ENCODE measurements around the gene RBM18. TPM values are rescaled to one million over a fixed set of nuclear protein-coding genes. Genes with fewer than 3 reads are reported as not detected.

Gene RBM18
- total RNA-seq, 4 donors from 2014 or later = 4.6 to 31.8 (median 18.7) TPM

- TF ChIP-seq POLR2A (IDR thresholded peaks at IDR 0.05) (no peak), CTCF (IDR thresholded peaks at IDR 0.05) (no peak)
- DNase-seq = no peak
- Histone ChIP-seq H3K27ac (no peak overlapping the region), H3K9me3 (no peaks in the 10 kb centered on the region), H3K4me3 (no peak overlapping the region), H3K36me3 (no peaks in the 10 kb centered on the region), H3K4me1 (no peaks in the 10 kb centered on the region), H3K27me3 (no peaks in the 10 kb centered on the region)
- intact Hi-C loops (cut with DNase I; ENCODE audit: low total_unique reads) = no loop called here
These were observed 63.0 kb downstream of the RBM18 start for GRCh38 chr9:122201641-122202040.

- Histone ChIP-seq H3K4me3 (no peak overlapping the region), H3K36me3 (no peaks in the 10 kb centered on the region), H3K27me3 (no peaks in the 10 kb centered on the region), H3K4me1 (no peaks in the 10 kb centered on the region), H3K9me3 (no peaks in the 10 kb centered on the region), H3K27ac (no peak overlapping the region)
- intact Hi-C loops (cut with DNase I; ENCODE audit: low total_unique reads) = no loop called here
- no peak for DNase-seq
- no peak for TF ChIP-seq CTCF (IDR thresholded peaks at IDR 0.05)
These were observed 63.6 kb downstream of the RBM18 start for GRCh38 chr9:122200960-122201595.

- Histone ChIP-seq H3K9me3 (no peaks in the 10 kb centered on the region), H3K4me3 (no peak overlapping the region), H3K36me3 (no peaks in the 10 kb centered on the region), H3K27me3 (no peaks in the 10 kb centered on the region), H3K4me1 (no peaks in the 10 kb centered on the region), H3K27ac (no peak overlapping the region)
- DNase-seq = no peak
- TF ChIP-seq POLR2A (IDR thresholded peaks at IDR 0.05) (no peak), CTCF (IDR thresholded peaks at IDR 0.05) (no peak)
- intact Hi-C loops (cut with DNase I; ENCODE audit: low total_unique reads) = no loop called here
These were observed 66.8 kb downstream of the RBM18 start for GRCh38 chr9:122197882-122198281.

- Histone ChIP-seq H3K27me3 (no peaks in the 10 kb centered on the region), H3K4me1 (no peaks in the 10 kb centered on the region), H3K4me3 (no peak overlapping the region), H3K9me3 (no peaks in the 10 kb centered on the region), H3K36me3 (no peaks in the 10 kb centered on the region), H3K27ac (no peak overlapping the region)
- DNase-seq = no peak
- intact Hi-C loops (cut with DNase I; ENCODE audit: low total_unique reads) = no loop called here
- TF ChIP-seq POLR2A (IDR thresholded peaks at IDR 0.05) (no peak), CTCF (IDR thresholded peaks at IDR 0.05) (no peak)
These were observed 67.2 kb downstream of the RBM18 start for GRCh38 chr9:122197426-122197825.

GRCh38 chr9:122195875-122196274 is 68.8 kb downstream of the RBM18 start:
- no peaks in the 10 kb centered on the region for H3K9me3 ChIP-seq
- H3K27ac ChIP-seq = no peak overlapping the region
- H3K4me1 ChIP-seq = no peaks in the 10 kb centered on the region
- intact Hi-C loops (cut with DNase I; ENCODE audit: low total_unique reads) = no loop called here
- no peak for DNase-seq
- H3K36me3 ChIP-seq = no peaks in the 10 kb centered on the region
- TF ChIP-seq POLR2A (IDR thresholded peaks at IDR 0.05) (no peak), CTCF (IDR thresholded peaks at IDR 0.05) (no peak)
- no peaks in the 10 kb centered on the region for H3K27me3 ChIP-seq
- H3K4me3 ChIP-seq = no peak overlapping the region

Measured in uterus (tissue), 4 donors.